Transverse colon (tissue), 4 donors: ENCODE measurements around the gene ZMIZ2.

Source experiments
- POLR2AphosphoS5 ChIP-seq, 3 donors: sonication (generic); formaldehyde crosslinking; IDR thresholded peaks; one replicate each; pipeline ENCODE4 v1.6.1; 2016; ENCODE audit warnings: antibody characterized with exemption in 3 of 3
- TF ChIP-seq, protein P1 (sequence below), 5 experiments: fragments of 200-600 bp in 3 of 5; fragments of 450-650 bp in 2 of 5; sonication (generic) in 3 of 5; IDR thresholded peaks; 1 replicate in 2 of 5; 2 replicates in 3 of 5; pipeline ENCODE4 v1.5.1; 2016 to 2017; ENCODE audit warnings: antibody characterized with exemption in 5 of 5, inconsistent platforms in 3 of 5, mild to moderate bottlenecking in 2 of 5, moderate library complexity in 1 of 5

GRCh38 chr7:44754802-44755697, 6.4 kb downstream of the ZMIZ2 start:
- TF ChIP-seq POLR2AphosphoS5 (IDR thresholded peaks at IDR 0.05), result no peak
- TF ChIP-seq, protein P1, sequence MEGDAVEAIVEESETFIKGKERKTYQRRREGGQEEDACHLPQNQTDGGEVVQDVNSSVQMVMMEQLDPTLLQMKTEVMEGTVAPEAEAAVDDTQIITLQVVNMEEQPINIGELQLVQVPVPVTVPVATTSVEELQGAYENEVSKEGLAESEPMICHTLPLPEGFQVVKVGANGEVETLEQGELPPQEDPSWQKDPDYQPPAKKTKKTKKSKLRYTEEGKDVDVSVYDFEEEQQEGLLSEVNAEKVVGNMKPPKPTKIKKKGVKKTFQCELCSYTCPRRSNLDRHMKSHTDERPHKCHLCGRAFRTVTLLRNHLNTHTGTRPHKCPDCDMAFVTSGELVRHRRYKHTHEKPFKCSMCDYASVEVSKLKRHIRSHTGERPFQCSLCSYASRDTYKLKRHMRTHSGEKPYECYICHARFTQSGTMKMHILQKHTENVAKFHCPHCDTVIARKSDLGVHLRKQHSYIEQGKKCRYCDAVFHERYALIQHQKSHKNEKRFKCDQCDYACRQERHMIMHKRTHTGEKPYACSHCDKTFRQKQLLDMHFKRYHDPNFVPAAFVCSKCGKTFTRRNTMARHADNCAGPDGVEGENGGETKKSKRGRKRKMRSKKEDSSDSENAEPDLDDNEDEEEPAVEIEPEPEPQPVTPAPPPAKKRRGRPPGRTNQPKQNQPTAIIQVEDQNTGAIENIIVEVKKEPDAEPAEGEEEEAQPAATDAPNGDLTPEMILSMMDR (IDR thresholded peaks at IDR 0.05), result no peak
